CD4-positive, alpha-beta T cell treated with Interleukin-15 for 4 hours (primary cell): Measurements from ENCODE around the gene NOL7.
A peak's percentile ranks its signal among the peaks of the same experiment; 100 is the strongest.

Source experiments
- DNase-seq: peaks from one replicate; pipeline ENCODE4 v3.0.0-alpha.2; 2020; ENCODE audit warnings: low spot score

Gene NOL7

DNA sequence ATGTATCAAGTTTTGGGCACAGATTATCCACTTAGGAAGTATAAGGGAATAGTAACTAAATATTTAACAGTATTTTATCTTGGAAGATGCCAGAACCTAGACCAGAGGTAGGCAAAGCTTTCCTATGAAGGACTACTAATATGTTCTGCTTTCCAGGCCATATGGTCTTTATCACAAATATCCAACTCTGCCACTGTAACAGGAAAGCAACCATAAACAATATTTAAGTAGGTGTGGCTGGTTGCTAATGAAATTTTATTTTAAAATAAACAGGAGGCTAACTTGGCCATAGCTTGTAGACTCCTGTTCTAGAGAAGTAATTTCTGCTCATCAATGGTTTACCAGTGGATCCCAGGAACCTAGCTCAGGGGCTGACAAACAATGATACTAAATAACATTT lies 39.4 kb downstream of the NOL7 start:
- no peak for DNase-seq

DNA sequence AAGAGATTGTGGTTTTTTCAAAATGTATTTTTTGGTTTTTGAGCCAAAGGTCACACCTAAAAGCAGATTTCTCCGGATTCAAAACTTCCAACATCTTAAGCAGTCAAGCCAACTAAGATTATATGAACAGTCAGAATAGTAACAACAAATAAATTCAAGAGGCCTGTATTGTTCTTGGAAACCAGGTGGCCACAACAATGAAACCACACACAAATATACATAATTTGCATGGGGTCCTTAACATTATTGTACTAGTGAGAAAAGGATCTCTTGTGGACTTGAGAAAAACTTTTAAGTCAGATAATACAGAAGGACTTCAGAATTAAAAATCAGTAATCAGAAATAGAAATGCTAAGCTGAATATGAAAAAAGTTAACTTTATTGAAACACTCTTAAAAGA lies 40.6 kb downstream of the NOL7 start:
- DNase-seq = no peak

DNA sequence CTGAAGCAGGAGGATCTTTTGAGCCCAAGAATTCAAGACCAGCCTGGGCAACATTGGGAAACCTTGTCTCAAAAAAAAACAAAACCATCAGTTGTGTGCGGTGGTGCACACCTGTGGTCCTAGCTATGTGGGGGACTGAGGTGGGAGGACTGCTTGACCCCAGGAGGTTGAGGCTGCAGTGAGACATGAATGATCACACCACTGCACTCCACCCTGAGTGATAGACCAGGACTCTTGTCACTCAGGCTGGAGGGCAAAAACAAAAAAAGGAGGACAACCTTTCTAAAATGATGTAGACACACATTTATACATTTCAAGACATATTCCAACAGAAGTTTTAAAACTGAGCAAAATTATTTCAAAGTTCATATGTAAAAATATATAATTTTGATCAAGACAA lies 45.1 kb downstream of the NOL7 start:
- DNase-seq = no peak

DNA sequence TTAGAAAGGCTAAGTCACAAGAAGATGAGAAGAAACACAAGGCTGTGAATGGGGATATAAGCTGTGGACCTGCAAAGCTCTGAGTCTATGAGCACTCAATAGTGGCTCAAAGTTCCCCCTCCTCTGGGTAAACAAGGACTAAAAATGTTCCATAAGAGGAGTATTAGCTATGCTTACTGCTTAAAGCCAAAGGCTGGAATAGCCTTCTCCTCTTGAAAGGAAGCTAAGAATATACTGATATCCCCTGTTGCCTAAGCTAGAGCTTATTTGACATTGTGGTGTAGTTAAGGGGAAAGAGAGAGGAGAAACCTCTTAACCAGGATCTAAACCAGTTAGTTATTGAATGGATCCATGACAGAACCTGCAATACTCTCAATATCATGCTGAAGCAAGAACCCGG lies 45.8 kb downstream of the NOL7 start:
- no peak for DNase-seq

DNA sequence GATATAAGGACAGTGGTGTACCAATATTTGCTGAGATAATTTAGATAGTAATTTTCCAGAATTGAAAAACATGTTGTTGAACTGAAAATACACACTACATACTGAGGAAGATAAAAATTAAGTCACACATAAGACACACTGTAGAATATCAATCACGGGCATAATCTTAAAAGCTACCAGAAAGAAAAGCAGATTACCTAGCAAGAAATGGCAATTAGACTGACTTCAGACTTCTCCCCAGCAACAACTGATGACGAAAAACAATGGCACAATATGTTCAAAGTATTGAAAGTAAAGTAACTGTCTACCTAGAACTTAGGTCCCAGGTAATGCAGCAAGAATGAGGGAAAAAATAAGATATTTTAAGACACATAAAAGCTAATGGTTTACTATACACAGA lies 46.5 kb downstream of the NOL7 start:
- DNase-seq = no peak

DNA sequence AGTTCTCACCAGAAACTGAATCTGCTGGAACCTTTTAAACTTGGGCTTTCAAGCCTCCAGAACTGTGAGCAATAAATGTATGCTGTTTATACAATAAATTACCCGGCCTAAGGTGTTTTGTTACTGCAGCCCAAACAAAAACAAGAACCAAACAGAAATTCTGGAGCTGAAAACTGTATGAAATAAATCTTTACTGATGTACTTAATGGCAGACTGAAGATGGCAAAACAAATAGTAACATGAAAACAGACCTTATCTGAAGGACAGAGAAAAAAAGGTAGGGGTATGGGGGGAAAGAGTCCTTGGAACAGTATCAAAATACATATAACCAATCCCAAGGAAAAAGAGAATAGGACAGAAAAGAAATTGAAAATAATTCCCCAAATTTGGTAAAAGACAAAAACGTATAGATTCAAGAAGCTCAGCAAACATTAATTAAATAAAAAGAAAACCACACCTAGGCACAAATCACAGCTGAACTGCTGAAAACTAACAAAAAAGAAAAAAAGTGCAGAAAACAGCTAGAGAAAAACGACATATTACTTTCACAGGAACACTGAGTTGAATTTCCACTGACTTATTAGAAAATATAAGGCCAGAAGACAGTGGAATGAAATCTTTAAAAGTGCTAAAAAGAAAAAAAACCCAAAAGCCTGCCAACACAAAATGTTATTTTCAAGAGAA lies 47.7 kb downstream of the NOL7 start:
- DNase-seq = no peak

DNA sequence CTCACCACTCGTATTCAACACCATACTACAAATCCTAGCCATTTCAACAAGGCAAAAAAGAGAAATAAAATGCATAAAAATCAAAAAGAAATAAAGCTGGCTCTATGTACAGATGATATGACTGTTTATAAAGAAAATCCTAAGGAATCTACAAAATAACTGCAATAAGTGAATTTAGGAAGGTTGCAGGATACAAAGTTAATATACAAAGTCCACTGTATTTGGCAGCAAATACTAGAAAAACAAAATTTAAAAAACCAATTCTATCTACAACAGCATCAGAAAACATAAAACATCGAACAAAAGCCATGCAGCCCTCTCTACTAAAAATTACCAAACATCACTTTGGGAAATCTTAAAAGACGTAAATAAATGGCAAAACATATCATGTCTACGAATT lies 48.9 kb downstream of the NOL7 start:
- DNase-seq = no peak

DNA sequence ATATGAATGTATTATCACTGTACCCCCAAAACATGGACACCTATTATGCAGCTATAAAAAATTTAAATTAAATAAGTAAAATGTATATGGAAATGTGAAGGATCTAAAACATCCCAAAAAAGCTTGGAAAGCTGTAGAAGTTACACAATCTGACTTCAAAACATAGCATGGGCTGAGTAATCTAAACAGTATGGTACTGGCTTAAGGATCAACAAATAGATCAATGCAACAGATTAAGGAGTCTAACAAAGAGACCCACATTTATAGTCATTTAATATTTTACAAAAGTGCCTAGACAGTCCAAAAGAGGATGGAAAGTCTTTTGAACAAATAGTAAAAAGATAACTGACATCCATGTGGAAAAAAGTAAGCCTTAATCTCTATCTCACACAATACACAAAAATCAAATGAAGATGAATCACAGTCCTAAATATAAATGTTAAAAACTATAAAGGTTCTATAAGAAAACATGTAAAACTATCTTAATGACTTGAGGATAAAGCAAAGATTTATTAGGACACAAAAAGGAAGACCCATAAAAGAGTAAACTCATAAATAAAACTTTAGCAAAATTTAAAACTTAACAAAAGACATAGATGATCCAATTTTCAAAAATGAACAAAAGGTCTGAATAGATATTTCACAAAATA lies 49.7 kb downstream of the NOL7 start:
- DNase-seq = no peak

DNA sequence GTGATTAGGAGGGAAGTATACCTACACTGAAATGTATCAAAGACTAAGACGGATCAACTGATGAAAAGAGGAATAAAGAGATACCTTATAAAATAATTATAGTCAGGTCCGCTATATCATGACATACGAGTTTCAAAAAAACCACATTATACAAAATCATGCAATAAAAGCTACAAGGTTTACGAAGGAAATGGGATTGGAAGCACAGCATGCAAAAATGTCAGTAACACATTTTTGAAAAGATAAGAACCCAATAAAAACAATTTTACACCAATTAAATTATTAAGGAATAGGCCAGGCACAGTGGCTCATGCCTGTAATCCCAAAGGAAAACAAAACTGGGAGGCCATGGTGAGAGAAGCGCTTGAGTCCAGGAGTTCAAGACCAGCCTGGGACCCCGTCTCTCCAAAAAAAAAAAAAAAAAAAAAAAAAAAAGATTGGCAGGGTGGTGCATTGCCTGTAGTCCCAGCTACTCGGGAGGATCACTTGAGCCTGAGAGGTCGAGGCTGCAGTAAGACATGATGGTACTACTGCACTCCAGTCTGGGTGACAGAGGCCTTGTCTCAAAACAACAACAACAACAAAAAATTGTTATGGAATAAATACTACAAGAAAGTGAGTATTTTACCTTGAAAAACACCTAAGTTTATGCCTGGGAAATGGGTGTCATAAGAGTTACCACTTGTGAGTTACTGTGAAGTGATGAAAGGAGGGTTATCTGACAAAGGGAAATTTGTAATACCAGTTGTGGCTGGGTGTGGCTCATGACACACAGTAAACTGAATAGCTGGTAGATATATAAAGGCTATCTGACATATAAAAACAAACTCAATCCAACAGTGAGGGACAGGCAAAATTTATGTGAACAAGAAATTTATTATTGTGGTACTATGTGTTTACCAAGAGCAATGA lies 51.3 kb downstream of the NOL7 start:
- peak; percentile 68 for DNase-seq

DNA sequence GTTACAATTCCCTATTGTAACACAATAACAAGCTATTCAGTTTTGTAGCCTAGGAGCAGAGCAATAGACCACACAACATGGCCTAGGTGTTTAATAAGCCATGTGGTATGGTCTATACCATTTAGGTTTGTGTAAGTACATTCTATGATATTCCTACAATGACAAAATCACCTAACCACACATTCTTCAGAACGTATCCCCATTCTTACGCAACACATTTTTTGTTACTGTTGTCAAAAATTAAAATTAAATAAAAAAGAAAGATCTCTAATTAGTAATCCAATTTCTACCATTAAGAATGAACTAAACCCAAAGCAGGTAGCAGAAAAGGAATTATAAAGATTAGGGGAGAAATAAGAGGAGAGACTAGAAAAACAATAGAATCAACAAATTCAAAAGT lies 52.5 kb downstream of the NOL7 start:
- DNase-seq = no peak

DNA sequence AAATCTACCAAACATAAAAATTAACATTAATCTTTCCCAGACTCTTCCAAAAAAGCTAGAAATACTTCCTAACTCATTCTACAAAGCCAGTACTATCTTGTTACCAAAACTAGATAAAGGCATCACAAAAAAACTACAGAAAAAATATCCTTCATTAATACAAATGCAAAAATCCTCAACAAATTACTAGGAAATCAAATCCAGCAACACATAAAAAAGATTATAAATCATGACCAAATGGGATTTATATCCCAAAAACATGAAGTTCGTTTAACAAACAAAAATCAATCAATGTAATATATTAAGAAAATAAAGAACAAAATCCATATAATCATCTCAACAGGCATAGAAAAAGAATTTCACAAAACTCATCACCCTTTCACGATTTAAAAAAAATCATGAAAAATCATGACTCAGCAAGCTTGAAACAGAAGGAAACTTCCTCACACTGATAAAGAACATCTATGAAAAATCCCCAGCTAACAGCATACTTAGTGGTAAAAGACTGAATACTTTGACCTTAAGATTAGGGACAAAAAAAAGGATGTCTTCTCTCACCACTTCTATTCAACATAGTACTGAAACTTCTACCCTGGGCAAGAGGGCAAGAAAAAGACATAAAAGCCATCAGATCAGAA lies 53.3 kb downstream of the NOL7 start:
- DNase-seq = peak; percentile 36

DNA sequence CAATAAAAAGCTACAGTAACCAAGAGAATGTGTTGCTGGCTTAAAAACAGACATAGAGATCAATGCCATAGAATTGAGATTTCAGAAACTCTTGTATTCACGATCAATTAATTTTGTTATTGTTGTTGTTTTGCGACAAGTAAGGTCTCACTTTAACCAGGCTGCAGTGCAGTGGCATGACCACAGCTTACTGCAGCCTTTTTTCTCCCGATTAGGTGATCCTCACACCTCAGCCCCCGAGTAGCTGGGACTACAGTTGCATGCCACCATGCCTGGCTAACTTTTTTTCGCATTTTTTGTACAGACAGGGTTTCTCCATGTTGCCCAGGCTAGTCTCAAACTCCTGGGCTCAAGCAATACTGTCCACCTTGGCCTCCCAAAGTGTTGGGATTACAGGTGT lies 54.3 kb downstream of the NOL7 start:
- no peak for DNase-seq
